Measurements from ENCODE around the gene CHRNB1. TPM values are rescaled to one million over a fixed set of nuclear protein-coding genes. Genes with fewer than 3 reads are reported as not detected.
A peak's percentile ranks its signal among the peaks of the same experiment; 100 is the strongest.

The CHRNB1 gene
- total RNA-seq, 1 experiment from 2014 or later, result 6.6 TPM

DNA sequence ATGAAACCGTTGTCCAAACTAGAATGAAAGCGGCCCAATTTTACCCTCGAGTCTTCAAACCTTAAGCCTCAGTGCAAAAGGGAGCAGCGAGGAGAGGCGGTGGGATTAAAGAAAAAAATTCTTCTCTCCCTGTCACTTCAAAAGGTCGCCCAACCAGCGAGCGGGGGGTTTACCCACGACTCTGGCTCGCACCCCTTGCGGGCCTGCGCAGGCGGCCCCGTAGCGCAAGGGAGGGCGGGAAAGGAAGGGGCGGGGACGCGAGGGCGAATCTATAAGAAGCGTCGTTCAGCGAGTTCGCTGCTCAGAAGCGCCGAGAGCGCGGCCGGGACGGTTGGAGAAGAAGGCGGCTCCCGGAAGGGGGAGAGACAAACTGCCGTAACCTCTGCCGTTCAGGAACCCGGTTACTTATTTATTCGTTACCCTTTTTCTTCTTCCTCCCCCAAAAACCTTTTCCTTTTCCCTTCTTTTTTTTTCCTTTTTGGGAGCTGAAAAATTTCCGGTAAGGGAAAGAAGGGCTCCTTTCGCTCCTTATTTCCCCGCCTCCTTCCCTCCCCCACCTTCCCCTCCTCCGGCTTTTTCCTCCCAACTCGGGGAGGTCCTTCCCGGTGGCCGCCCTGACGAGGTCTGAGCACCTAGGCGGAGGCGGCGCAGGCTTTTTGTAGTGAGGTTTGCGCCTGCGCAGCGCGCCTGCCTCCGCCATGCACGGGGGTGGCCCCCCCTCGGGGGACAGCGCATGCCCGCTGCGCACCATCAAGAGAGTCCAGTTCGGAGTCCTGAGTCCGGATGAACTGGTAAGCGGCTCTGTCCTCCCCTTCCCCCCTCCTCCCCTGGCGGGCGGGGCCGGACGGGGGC, 39.4 kb downstream of the CHRNB1 start, which contains the start of gene POLR2A:
POLR2A (plus strand) TSS at position 300 of the 852 bp plus-strand sequence.
- Histone ChIP-seq H3K27ac (ENCODE audit: low read length) (peak within 1 kb of the TSS; percentile 92), H3K4me2 (ENCODE audit: low read depth, low read length, poor library complexity, severe bottlenecking) (peak within 1 kb of the TSS; percentile 99), H3K9me3 (ENCODE audit: low read length) (no peaks in the 10 kb centered on the region), H3K36me3 (ENCODE audit: insufficient read depth, low read length) (peaks cover 24% of the 10 kb centered on the region), H4K20me1 (ENCODE audit: insufficient read depth, low read depth, low read length) (peaks cover 38% of the 10 kb centered on the region), H3K4me1 (ENCODE audit: low read length) (peaks cover 40% of the 10 kb centered on the region), H3K4me3 (ENCODE audit: low read length) (peak within 1 kb of the TSS; percentile 100), H3K27me3 (ENCODE audit: low read length) (no peaks in the 10 kb centered on the region), H3K9ac (ENCODE audit: low read length) (peak within 1 kb of the TSS; percentile 100), H3K79me2 (ENCODE audit: low read length) (peaks cover 48% of the 10 kb centered on the region), H2AFZ (ENCODE audit: low read length) (peak within 1 kb of the TSS; percentile 97), H3K9me2 (replicated peaks; ENCODE audit: insufficient read depth, low read length) (no peaks in the 10 kb centered on the region)
- DNase-seq, result peak; percentile 98

DNA sequence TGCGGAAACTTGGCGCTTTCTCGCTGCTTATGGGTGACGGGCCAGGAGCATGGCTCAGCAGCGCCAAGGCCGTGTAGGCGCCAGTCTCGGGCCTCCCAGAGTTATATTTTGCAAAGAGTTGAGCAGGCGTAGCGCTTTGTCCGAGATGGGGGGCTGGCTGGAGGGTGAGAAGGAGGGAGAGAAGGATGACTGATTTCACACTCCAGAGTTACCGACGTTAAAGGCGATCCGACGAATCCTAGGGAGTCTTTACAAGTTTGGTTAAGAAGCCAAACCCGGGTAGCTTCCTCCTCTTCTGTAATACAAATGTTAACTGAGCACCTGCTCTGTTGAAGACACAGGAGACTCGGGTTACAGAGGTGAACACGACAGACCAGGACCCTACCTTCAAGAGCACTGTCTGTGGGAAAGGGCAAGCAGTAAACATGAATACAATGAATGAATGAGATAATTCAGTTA, 40.1 kb downstream of the CHRNB1 start:
- peak overlapping the region; percentile 100 for H3K4me3 ChIP-seq (ENCODE audit: low read length)
- no peak overlapping the region for H2AFZ ChIP-seq (ENCODE audit: low read length)
- H3K9me3 ChIP-seq (ENCODE audit: low read length), result no peaks in the 10 kb centered on the region
- H3K9me2 ChIP-seq (replicated peaks; ENCODE audit: insufficient read depth, low read length), result no peaks in the 10 kb centered on the region
- peak overlapping the region; percentile 92 for H3K27ac ChIP-seq (ENCODE audit: low read length)
- H4K20me1 ChIP-seq (ENCODE audit: insufficient read depth, low read depth, low read length), result peaks cover 44% of the 10 kb centered on the region
- H3K4me2 ChIP-seq (ENCODE audit: low read depth, low read length, poor library complexity, severe bottlenecking), result peak overlapping the region; percentile 99
- DNase-seq, result peak; percentile 65
- H3K27me3 ChIP-seq (ENCODE audit: low read length), result no peaks in the 10 kb centered on the region
- peaks cover 36% of the 10 kb centered on the region for H3K4me1 ChIP-seq (ENCODE audit: low read length)
- peaks cover 55% of the 10 kb centered on the region for H3K79me2 ChIP-seq (ENCODE audit: low read length)
- peaks cover 30% of the 10 kb centered on the region for H3K36me3 ChIP-seq (ENCODE audit: insufficient read depth, low read length)
- peak overlapping the region; percentile 87 for H3K9ac ChIP-seq (ENCODE audit: low read length)

DNA sequence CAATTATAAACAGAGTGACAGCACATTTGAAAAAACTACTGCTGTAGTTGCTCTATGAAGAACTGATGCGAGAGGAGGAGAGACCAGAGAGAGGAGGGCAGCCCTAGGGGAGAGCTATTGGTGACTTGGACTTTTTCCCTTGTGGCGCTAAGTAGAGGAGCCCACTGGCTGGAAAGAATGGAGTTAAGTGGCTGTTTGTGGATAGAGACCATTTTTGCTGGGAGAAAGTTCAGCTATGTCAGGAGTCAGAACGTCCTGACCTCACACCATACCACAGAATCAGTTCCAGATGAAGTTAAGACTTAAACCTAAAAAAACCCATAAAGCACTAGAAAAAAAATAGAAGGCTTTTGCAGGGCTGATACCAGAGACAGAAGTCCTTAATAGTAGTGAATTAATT, 41.3 kb downstream of the CHRNB1 start:
- peaks cover 56% of the 10 kb centered on the region for H4K20me1 ChIP-seq (ENCODE audit: insufficient read depth, low read depth, low read length)
- no peaks in the 10 kb centered on the region for H3K27me3 ChIP-seq (ENCODE audit: low read length)
- H3K9me3 ChIP-seq (ENCODE audit: low read length), result no peaks in the 10 kb centered on the region
- H3K9me2 ChIP-seq (replicated peaks; ENCODE audit: insufficient read depth, low read length), result no peaks in the 10 kb centered on the region
- peaks cover 40% of the 10 kb centered on the region for H3K36me3 ChIP-seq (ENCODE audit: insufficient read depth, low read length)
- H3K27ac ChIP-seq (ENCODE audit: low read length), result no peak overlapping the region
- H3K4me3 ChIP-seq (ENCODE audit: low read length), result peak overlapping the region; percentile 100
- peak overlapping the region; percentile 99 for H3K4me2 ChIP-seq (ENCODE audit: low read depth, low read length, poor library complexity, severe bottlenecking)
- no peak overlapping the region for H2AFZ ChIP-seq (ENCODE audit: low read length)
- DNase-seq, result peak; percentile 56
- H3K79me2 ChIP-seq (ENCODE audit: low read length), result peaks cover 67% of the 10 kb centered on the region
- peaks cover 33% of the 10 kb centered on the region for H3K4me1 ChIP-seq (ENCODE audit: low read length)
- peak overlapping the region; percentile 64 for H3K9ac ChIP-seq (ENCODE audit: low read length)

DNA sequence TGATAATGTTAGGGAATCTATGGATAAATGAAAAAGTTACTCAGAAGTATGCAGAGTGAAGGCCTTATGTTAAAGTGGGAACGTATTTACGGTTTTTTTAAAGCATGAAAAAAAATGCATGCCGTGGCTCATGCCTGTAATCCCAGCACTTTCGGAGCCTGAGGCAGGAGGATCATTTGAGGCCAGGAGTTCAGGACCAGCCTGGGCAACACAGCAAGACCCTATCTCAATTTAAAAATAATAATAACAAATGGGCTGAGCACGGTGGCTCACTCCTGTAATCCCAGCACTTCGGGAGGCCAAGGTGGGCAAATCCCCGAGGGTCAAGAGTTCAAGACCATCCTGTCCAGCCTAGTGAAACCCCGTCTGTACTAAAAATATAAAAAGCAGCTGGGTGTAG, 45.3 kb downstream of the CHRNB1 start:
- Histone ChIP-seq H2AFZ (ENCODE audit: low read length) (no peak overlapping the region), H3K36me3 (ENCODE audit: insufficient read depth, low read length) (peaks cover 56% of the 10 kb centered on the region), H3K27me3 (ENCODE audit: low read length) (no peaks in the 10 kb centered on the region), H3K9ac (ENCODE audit: low read length) (no peak overlapping the region), H3K4me1 (ENCODE audit: low read length) (peaks cover 24% of the 10 kb centered on the region), H3K4me2 (ENCODE audit: low read depth, low read length, poor library complexity, severe bottlenecking) (no peak overlapping the region), H3K27ac (ENCODE audit: low read length) (no peak overlapping the region), H3K4me3 (ENCODE audit: low read length) (no peak overlapping the region), H3K9me3 (ENCODE audit: low read length) (no peaks in the 10 kb centered on the region), H3K79me2 (ENCODE audit: low read length) (peaks cover 98% of the 10 kb centered on the region), H4K20me1 (ENCODE audit: insufficient read depth, low read depth, low read length) (peaks cover 83% of the 10 kb centered on the region), H3K9me2 (replicated peaks; ENCODE audit: insufficient read depth, low read length) (no peaks in the 10 kb centered on the region)
- no peak for DNase-seq

DNA sequence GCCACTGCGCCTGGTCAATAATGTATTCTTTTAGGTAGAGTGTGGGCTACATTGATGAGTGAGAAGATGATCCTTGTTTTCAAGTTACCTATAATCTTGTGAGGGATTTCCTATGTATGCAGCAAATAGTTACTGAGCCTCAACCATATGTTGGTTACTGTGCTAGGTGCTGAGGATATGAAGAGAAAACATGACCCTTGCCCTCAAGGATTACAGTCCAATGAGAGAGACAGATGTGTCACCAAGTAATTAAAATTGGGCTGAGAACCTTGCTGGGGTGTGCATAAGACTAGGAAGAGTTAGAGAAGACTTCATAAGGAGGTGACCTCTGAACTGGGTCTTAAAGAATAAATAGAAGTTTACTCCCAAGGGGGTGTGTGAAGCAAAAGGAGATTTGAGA, 46.7 kb downstream of the CHRNB1 start:
- H4K20me1 ChIP-seq (ENCODE audit: insufficient read depth, low read depth, low read length), result peaks cover 86% of the 10 kb centered on the region

DNA sequence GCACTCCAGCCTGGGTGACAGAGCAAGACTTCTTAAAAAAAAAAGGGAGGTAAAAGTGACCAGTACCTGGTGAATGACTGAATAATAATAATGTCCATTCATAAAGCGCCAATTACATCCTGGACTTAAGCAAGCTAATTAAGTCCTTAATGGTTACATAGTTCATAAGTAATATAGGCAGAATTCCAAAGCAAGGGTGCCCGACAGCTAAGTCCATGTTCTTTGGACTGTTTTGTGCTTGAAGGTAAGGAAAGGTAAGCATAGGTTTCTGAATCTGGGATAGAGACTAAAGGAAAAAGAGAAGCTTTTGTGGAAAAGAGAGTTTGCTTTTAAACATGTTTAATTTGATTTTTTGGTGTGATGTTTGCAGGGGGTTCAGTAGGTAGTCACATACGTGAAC, 49.1 kb downstream of the CHRNB1 start:
- Histone ChIP-seq H3K4me3 (ENCODE audit: low read length) (no peak overlapping the region), H2AFZ (ENCODE audit: low read length) (no peak overlapping the region), H3K9ac (ENCODE audit: low read length) (no peak overlapping the region), H3K27me3 (ENCODE audit: low read length) (no peaks in the 10 kb centered on the region), H4K20me1 (ENCODE audit: insufficient read depth, low read depth, low read length) (peaks cover 75% of the 10 kb centered on the region), H3K4me2 (ENCODE audit: low read depth, low read length, poor library complexity, severe bottlenecking) (no peak overlapping the region), H3K9me2 (replicated peaks; ENCODE audit: insufficient read depth, low read length) (no peaks in the 10 kb centered on the region), H3K27ac (ENCODE audit: low read length) (no peak overlapping the region), H3K9me3 (ENCODE audit: low read length) (no peaks in the 10 kb centered on the region), H3K4me1 (ENCODE audit: low read length) (no peaks in the 10 kb centered on the region; the same call in 1 of the 2 replicates), H3K79me2 (ENCODE audit: low read length) (peaks cover 71% of the 10 kb centered on the region), H3K36me3 (ENCODE audit: insufficient read depth, low read length) (peaks cover 71% of the 10 kb centered on the region)
- no peak for DNase-seq

More for the DNA sequence above, 46.7 kb downstream of the CHRNB1 start:
- Histone ChIP-seq H3K4me2 (ENCODE audit: low read depth, low read length, poor library complexity, severe bottlenecking) (no peak overlapping the region), H3K4me3 (ENCODE audit: low read length) (no peak overlapping the region), H3K79me2 (ENCODE audit: low read length) (peaks cover 93% of the 10 kb centered on the region), H3K9me3 (ENCODE audit: low read length) (no peaks in the 10 kb centered on the region), H3K36me3 (ENCODE audit: insufficient read depth, low read length) (peaks cover 60% of the 10 kb centered on the region), H3K9me2 (replicated peaks; ENCODE audit: insufficient read depth, low read length) (no peaks in the 10 kb centered on the region), H3K9ac (ENCODE audit: low read length) (no peak overlapping the region), H3K27ac (ENCODE audit: low read length) (no peak overlapping the region), H2AFZ (ENCODE audit: low read length) (no peak overlapping the region), H3K27me3 (ENCODE audit: low read length) (no peaks in the 10 kb centered on the region), H3K4me1 (ENCODE audit: low read length) (peaks cover 13% of the 10 kb centered on the region)
- DNase-seq, result no peak

DNA sequence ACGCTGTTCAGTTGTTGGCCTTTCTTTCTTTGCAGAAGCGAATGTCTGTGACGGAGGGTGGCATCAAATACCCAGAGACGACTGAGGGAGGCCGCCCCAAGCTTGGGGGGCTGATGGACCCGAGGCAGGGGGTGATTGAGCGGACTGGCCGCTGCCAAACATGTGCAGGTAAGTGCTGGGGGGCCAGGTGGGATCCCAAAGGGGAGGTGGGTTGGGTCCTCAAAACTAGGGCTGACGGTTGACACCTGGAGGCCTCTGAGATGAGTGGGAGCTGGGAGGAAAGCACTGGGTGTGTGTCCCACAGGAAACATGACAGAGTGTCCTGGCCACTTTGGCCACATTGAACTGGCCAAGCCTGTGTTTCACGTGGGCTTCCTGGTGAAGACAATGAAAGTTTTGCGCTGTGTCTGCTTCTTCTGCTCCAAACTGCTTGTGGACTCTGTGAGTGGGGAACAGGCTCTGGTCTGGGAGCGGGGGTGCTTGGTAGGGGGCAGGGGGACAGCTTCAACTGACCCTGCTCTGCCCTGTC, 51.1 kb downstream of the CHRNB1 start:
- peaks cover 65% of the 10 kb centered on the region for H3K36me3 ChIP-seq (ENCODE audit: insufficient read depth, low read length)
- H3K9ac ChIP-seq (ENCODE audit: low read length), result no peak overlapping the region
- H3K4me3 ChIP-seq (ENCODE audit: low read length), result no peak overlapping the region
- no peak for DNase-seq
- H3K79me2 ChIP-seq (ENCODE audit: low read length), result peaks cover 51% of the 10 kb centered on the region
- no peaks in the 10 kb centered on the region for H3K9me3 ChIP-seq (ENCODE audit: low read length)
- H3K4me2 ChIP-seq (ENCODE audit: low read depth, low read length, poor library complexity, severe bottlenecking), result no peak overlapping the region
- H3K27ac ChIP-seq (ENCODE audit: low read length), result no peak overlapping the region
- H3K9me2 ChIP-seq (replicated peaks; ENCODE audit: insufficient read depth, low read length), result no peaks in the 10 kb centered on the region
- no peaks in the 10 kb centered on the region for H3K27me3 ChIP-seq (ENCODE audit: low read length)
- no peaks in the 10 kb centered on the region for H3K4me1 ChIP-seq (ENCODE audit: low read length)
- no peak overlapping the region for H2AFZ ChIP-seq (ENCODE audit: low read length)
- peaks cover 59% of the 10 kb centered on the region for H4K20me1 ChIP-seq (ENCODE audit: insufficient read depth, low read depth, low read length)

DNA sequence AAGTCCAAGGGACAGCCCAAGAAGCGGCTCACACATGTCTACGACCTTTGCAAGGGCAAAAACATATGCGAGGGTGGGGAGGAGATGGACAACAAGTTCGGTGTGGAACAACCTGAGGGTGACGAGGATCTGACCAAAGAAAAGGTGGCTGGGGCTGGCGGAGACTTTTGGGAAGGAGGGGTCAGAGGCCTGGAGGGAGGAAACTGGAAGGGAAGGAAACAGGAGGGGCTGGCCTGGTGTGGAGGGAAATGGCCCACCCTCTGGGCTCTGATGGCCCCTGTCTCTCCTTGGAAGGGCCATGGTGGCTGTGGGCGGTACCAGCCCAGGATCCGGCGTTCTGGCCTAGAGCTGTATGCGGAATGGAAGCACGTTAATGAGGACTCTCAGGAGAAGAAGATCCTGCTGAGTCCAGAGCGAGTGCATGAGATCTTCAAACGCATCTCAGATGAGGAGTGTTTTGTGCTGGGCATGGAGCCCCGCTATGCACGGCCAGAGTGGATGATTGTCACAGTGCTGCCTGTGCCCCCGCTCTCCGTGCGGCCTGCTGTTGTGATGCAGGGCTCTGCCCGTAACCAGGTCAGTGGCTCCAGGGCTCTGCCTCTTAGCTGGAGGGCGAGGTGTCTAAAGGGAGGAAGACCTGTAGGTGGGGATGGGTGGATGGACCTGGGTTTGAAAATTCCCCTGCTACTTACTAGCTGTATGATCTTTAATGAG, 51.8 kb downstream of the CHRNB1 start:
- Histone ChIP-seq H3K79me2 (ENCODE audit: low read length) (peaks cover 44% of the 10 kb centered on the region), H3K9me3 (ENCODE audit: low read length) (no peaks in the 10 kb centered on the region), H3K9me2 (replicated peaks; ENCODE audit: insufficient read depth, low read length) (no peaks in the 10 kb centered on the region), H3K27me3 (ENCODE audit: low read length) (no peaks in the 10 kb centered on the region), H3K9ac (ENCODE audit: low read length) (no peak overlapping the region), H3K4me2 (ENCODE audit: low read depth, low read length, poor library complexity, severe bottlenecking) (no peak overlapping the region), H3K4me3 (ENCODE audit: low read length) (no peak overlapping the region), H2AFZ (ENCODE audit: low read length) (no peak overlapping the region), H3K27ac (ENCODE audit: low read length) (no peak overlapping the region), H3K4me1 (ENCODE audit: low read length) (no peaks in the 10 kb centered on the region), H3K36me3 (ENCODE audit: insufficient read depth, low read length) (peaks cover 66% of the 10 kb centered on the region), H4K20me1 (ENCODE audit: insufficient read depth, low read depth, low read length) (peaks cover 54% of the 10 kb centered on the region)
- DNase-seq, result no peak
